ENCODE measurements around the gene BPIFB3. TPM values are rescaled to one million over a fixed set of nuclear protein-coding genes. Genes with fewer than 3 reads are reported as not detected.

Gene BPIFB3
- total and polyA plus RNA-seq, 9 of the 15 experiments (the other 6 are each of a cell fraction or from before 2014, with no cell fraction given), result not detected

GRCh38 chr20:33079259-33079658, 25.6 kb downstream of the BPIFB3 start, which contains the start of gene BPIFB4 (continued):
- TF ChIP-seq NR0B1 (IDR thresholded peaks at IDR 0.05; ENCODE audit: partially characterized antibody), result no peak

GRCh38 chr20:33081411-33082154, 27.9 kb downstream of the BPIFB3 start:
- no peak for TF ChIP-seq GATAD2A (IDR thresholded peaks at IDR 0.05)
- TF ChIP-seq E2F1 (CRISPR knock-in tag; IDR thresholded peaks at IDR 0.05), result no peak
- TF ChIP-seq ZKSCAN1 (IDR thresholded peaks at IDR 0.05; ENCODE audit: low read depth, low read length), result peak; percentile 84
- TF ChIP-seq RBM25 (IDR thresholded peaks at IDR 0.05; ENCODE audit: low read depth, low read length, severe bottlenecking), result peak; percentile 91
- peak; percentile 62; the same call in 1 of the 2 replicates for TF ChIP-seq ADNP (tag; IDR thresholded peaks at IDR 0.05)
- TF ChIP-seq TAF1 (IDR thresholded peaks at IDR 0.05; ENCODE audit: control insufficient read depth, extremely low read depth, insufficient read depth, low read length, severe bottlenecking), result no peak
- TF ChIP-seq VEZF1 (CRISPR knock-in tag; IDR thresholded peaks at IDR 0.05), result no peak
- no peak for TF ChIP-seq ZNF764 (CRISPR knock-in tag; IDR thresholded peaks at IDR 0.05; ENCODE audit: low read depth)
- no peak for TF ChIP-seq GTF2F1 (IDR thresholded peaks at IDR 0.05; ENCODE audit: low read depth, low read length)
- peak in 1 of 2 experiments; percentile 41; a peak in 1 of 4 replicates for TF ChIP-seq KDM1A (IDR thresholded peaks at IDR 0.05)
- TF ChIP-seq RBBP5 (IDR thresholded peaks at IDR 0.05; ENCODE audit: borderline replicate concordance, insufficient read depth, low read length, poor library complexity, severe bottlenecking), result no peak
- peak; percentile 69 for TF ChIP-seq BCOR (IDR thresholded peaks at IDR 0.05)
- no TSS peak for BruUV-seq (replicated peaks)

More at GRCh38 chr20:33081411-33082154, 27.9 kb downstream of the BPIFB3 start:
- ChIA-PET POLR2A (interaction anchor here (0.5 kb wide), 1 partner anchor 1018 kb away, joined by 4 read pairs; no protein-coding TSS in a partner anchor), CTCF (ENCODE audit: low intra/inter-chr PET ratio) (no interaction called here)
- no peaks in the 10 kb centered on the region for H3K36me3 ChIP-seq (ENCODE audit: control insufficient read depth, insufficient read depth, low read length)
- H3K9me1 ChIP-seq (ENCODE audit: control insufficient read depth, insufficient read depth, low read length), result no peaks in the 10 kb centered on the region
- H3K9me3 ChIP-seq (replicated peaks; ENCODE audit: control insufficient read depth, insufficient read depth, low read depth, low read length), result no peaks in the 10 kb centered on the region
- H3K27ac ChIP-seq (ENCODE audit: extremely low read depth, low read depth, low read length), result no peak overlapping the region
- no peak overlapping the region for H2AFZ ChIP-seq (ENCODE audit: low read depth, low read length)
- ATAC-seq (no peak), DNase-seq (ENCODE audit: extremely low read depth in 1 of 4, low spot score in 3 of 4) (no peak), FAIRE-seq (no peak)
- in situ Hi-C loops (cut with MboI) (no loop called here), intact Hi-C loops (cut with micrococcal nuclease) (no loop called here)
- H3K4me1 ChIP-seq (replicated peaks in 1 of 2; ENCODE audit: control insufficient read depth in 2 of 2, insufficient read depth in 2 of 2, low read length in 2 of 2), result peaks cover 0 to 5% of the 10 kb centered on the region in 2 experiments; a peak in 1 of 5 replicates
- H3K79me2 ChIP-seq (ENCODE audit: control insufficient read depth, insufficient read depth, low read length), result no peaks in the 10 kb centered on the region
- WGBS (ENCODE audit: insufficient coverage, low coverage, missing lambda C conversion rate), result 4% methylated on average over 7 of the region's 7 CpGs
- no peak overlapping the region for H3K4me3 ChIP-seq
- H3K9ac ChIP-seq (ENCODE audit: insufficient read depth in 1 of 2, low read depth in 2 of 2, low read length in 2 of 2), result no peak overlapping the region
- H3K27me3 ChIP-seq (ENCODE audit: control insufficient read depth in 2 of 2, insufficient read depth in 2 of 2, low read length in 2 of 2), result peaks cover 12 to 31% of the 10 kb centered on the region in 2 experiments; a peak in 3 of 5 replicates
- no peak overlapping the region for H3K4me2 ChIP-seq (ENCODE audit: insufficient read depth, low read length)
- H4K20me1 ChIP-seq (replicated peaks; ENCODE audit: control insufficient read depth, insufficient read depth, low read length), result peaks cover 7% of the 10 kb centered on the region; the same call in 1 of the 2 replicates
